ENCODE results near the gene ACOT12.
"Not testable (repeated sequence)": the region's sequence is repeated elsewhere in the genome, so short reads cannot be mapped to it uniquely, and the experiment has no call there.

The ACOT12 gene

GRCh38 chr5:81338213-81338612, 55.7 kb downstream of the ACOT12 start:
- not testable (repeated sequence) for DNase-seq (ENCODE audit: low read depth)

- DNase-seq (ENCODE audit: low read depth) = no peak
Observed at GRCh38 chr5:81337803-81338202, 56.1 kb downstream of the ACOT12 start.

GRCh38 chr5:81336556-81336955, 57.4 kb downstream of the ACOT12 start:
- no peak for DNase-seq (ENCODE audit: low read depth)

DNA sequence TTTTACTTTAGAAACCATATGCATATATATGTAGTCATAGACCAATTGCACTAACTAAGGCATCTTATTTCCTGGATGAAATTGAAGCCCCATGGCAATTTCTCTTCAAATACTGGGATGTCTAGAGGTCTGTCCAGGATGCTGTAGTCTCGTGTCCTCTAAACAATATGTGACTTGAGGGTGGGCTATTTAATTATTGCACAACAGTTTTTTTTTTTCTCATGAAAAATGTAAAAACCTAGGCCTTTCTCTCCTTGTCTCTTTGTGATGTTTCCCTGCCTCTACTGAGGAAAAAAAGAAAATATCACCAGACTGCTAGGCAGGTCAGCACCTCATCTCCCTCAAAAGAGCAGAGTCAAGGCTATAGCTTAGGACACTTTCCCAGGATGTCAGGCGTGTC, 58.0 kb downstream of the ACOT12 start:
- no peak for DNase-seq (ENCODE audit: low read depth)

DNA sequence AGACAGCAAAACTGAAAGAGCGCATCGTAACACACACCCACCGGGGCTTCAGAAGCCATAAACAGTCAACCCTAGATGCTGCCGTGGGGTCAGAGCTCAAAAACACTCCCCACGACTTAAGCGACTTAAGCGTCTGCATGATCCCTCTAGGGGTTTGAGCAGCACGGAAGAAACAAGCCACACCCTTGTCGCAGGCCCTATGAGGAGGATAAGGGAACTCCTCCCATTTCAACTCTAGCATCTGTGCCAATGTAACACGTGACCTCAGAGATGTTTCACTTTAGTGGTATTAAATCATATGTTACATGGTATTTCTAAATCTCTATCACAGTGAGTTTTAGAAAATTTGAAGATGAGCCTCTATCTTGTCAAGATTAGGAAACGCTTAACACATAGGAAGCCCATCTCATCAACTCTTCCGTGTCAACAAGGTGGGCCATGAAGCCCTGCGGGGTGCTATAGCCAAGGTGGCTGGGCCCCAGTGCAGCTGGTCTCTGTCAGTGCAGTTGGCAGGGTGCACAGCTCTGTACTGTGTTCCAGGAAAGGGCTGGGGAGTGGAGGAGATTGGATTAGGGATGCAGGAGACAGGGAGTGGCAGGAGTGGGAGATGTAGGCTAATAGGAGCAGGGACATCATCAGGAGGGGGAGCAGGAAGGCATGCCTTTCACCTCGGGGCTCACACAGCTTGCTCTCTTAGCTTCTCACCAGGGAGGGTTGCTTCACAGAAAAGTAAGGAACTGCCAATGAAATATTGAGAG, 59.5 kb downstream of the ACOT12 start:
- DNase-seq (ENCODE audit: low read depth) = no peak

DNA sequence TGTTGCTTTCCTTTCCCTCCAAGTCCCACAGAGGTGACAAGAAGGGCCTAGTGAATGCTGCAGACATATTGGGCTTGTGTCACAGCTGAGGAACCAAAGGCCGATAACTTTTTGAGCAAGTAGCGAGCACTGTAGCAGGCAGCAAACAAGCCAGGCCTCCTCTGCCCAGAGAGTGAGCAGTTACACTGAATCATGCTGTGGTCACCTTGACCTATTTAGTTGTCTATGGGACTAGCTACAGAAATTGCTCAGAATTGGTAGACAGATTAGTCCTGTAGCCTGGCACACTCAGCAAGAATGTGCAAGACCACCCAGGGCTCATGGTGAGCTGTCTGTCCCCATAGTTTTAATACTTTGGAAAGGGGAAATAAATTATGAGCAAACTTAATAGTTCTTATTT, 67.4 kb downstream of the ACOT12 start:
- no peak for DNase-seq (ENCODE audit: low read depth)

- DNase-seq (ENCODE audit: low read depth) = no peak
Observed at GRCh38 chr5:81317536-81317935, 76.4 kb downstream of the ACOT12 start.

- no peak for DNase-seq (ENCODE audit: low read depth)
Observed at GRCh38 chr5:81316571-81316970, 77.4 kb downstream of the ACOT12 start.

DNA sequence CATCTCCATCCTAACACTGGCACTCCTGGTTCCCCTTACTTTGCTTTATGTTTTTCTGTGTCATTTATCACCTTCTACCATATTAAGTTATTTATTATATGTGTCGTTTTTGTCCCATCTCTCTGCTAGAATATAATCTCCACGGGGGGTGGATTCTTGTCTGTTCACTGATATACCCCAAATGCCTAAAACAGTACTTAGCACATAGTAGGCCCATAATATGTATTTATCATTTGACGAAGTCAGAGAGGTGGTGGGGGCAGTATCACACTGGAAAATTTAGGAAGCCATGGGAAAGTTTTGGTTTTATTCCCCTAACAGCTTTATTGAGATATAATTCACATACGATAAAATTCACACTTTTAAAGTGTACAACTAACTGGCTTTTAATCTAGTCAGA, 78.1 kb downstream of the ACOT12 start:
- no peak for DNase-seq (ENCODE audit: low read depth)

GRCh38 chr5:81315336-81315735, 78.6 kb downstream of the ACOT12 start:
- peak; percentile 16 for DNase-seq (ENCODE audit: low read depth)

- no peak for DNase-seq (ENCODE audit: low read depth)
Observed at GRCh38 chr5:81314581-81314980, 79.4 kb downstream of the ACOT12 start.

DNA sequence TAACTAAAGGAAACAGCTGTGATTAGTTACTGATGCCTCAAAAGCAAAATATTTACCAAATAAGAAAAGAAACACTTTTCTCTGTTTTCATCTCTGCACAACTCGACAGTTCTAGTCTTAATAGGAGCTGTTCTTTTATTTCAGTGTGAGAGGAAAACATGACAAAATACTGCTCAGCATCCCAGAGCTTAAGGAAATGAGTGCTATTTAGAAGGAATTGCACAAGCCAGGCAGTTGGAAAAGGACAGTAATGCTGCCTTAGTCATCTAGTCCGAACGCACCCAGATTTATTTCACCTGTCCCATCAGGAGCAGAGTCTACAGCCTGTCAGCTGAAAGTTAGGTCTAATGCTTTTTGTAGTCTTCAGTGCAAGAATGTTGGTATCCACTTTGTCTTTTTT, 80.2 kb downstream of the ACOT12 start:
- DNase-seq (ENCODE audit: low read depth) = no peak

DNA sequence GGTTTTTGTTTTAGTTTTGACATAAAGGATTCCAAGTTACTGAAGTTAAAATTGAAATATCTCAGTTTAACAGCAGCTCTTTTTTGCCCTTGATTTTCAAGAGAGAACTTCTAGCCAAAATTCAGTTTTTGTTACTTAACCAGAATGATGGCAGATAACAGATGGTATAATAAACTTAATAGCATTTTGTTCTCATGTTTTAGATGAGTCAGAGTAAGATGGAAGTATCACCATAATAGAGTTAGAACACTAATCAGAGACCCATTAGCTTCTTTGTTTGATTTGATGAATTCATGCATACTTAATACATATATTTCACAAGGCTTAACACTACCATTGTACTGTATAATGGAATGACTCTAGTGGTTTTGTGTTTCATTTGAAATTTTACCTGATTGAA, 80.7 kb downstream of the ACOT12 start:
- DNase-seq (ENCODE audit: low read depth) = no peak

- DNase-seq (ENCODE audit: low read depth) = no peak
Observed at GRCh38 chr5:81310402-81311063, 83.4 kb downstream of the ACOT12 start.

DNA sequence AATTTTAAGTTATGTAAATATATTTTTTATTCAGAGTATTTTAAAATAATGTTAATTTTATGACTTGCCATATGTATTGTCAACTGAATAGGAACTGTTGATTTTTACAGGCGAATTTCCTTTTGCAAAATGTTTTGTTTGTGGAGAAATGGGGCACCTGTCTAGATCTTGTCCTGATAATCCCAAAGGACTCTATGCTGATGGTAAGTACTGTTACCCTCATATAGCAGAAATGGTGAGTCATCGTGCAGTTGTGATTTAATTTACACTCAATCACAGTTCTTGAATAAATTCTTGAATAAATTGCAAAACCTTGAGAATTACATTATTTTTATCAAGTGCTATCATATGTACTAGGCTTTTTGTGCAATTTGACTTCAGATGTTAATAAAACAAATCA, 85.1 kb downstream of the ACOT12 start:
- no peak for DNase-seq (ENCODE audit: low read depth)

GRCh38 chr5:81305785-81306184, 88.1 kb downstream of the ACOT12 start:
- no peak for DNase-seq (ENCODE audit: low read depth)

GRCh38 chr5:81303563-81303962, 90.4 kb downstream of the ACOT12 start:
- no peak for DNase-seq (ENCODE audit: low read depth)

DNA sequence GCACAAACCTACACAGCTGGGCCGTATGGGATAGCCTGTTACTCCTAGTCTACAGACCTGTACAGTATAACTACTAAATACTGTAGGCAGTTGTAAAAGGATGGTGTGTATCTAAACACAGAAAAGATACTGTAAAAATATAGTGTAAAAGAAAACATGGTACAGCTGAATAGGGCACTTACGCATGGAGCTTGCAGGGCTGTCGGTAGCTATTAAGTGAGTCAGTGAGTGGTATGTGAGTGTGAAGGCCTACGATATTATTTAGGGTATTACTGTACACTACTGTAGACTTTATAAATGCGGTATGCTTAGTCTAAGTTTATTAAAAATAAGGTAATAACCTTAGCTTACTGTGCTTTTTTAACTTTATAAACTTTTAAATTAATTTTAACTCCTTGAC, 91.3 kb downstream of the ACOT12 start:
- DNase-seq (ENCODE audit: low read depth) = no peak

DNA sequence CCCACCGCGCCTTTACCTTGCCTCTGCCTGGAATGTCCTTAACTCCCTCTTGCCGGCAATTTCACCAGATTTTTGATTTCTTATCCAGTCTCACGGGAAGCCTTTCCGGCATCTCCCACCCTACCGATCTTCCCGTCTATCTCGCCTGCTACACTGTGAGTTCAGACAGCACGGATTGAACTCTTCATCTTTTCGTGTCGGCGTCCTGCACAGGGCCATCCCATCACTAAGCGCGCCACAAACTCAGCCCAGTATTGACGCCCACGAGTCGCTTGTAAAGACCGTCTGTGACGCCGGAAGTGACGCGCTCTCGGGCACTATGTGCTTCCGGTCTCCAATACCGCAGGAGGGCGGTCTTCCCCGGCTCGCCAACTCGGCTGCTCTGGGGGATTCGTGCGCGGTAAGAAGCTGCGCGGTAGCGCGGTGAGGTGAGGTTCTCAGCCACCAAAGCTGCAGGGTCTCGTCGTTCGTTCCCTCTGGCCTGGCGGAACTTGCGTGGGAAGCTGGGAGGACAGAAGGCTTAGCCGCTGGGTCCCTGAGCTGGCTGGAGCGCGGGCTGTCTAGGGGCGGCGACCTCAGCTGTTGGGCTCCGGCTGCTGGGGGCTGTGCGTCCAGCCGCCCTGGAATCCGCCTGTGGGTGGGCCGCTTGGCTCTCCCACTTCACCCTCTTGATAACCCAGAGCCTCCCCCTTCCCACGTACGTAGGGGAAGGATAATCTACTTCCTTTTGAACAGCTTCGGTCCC, 92.5 kb downstream of the ACOT12 start, which contains the start of gene ZCCHC9:
Gene ZCCHC9, plus strand, starts transcription at position 317 of the 745 bp plus-strand sequence. CDS start 3,171 bp downstream, outside the sequence.
- DNase-seq (ENCODE audit: low read depth) = peak; percentile 90

- no peak for DNase-seq (ENCODE audit: low read depth)
Observed at GRCh38 chr5:81300921-81301270, 93.0 kb downstream of the ACOT12 start.

DNA sequence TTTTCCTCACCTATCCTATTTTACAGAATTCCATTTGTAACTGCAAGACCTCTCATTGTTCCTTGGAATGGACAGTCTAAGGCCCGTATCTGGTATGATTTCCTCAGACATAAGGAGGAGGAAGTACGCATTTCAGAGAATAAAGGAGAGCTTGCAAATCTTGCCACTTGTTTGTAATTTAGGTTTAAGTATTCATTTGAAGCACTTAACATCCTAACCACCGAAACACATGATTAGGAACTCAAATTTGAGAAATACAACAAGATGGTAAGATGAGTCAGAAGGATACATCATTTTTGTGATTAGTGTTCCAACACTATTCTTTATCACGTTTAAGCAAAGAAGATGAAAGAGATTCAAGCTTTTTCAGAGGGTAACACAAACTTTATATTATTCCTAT, 96.4 kb downstream of the ACOT12 start:
- no peak for DNase-seq (ENCODE audit: low read depth)

DNA sequence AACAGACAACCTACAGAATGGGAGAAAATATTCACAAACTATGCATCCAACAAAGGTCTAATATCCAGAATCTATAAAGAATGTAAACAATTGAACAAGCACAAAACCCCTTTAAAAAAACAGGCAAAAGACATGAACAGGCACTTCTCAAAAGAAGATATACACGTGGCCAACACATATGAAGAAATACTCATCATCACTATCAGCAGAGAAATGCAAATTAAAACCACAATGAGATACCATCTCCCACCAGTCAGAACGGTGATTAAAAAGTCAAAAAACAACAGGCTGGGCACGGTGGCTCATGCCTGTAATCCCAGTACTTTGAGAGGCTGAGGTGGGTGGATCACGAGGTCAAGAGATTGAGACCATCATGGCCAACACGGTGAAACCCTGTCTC, 99.9 kb downstream of the ACOT12 start:
- DNase-seq (ENCODE audit: low read depth) = not testable (repeated sequence)

- no peak for DNase-seq (ENCODE audit: low read depth)
Observed at GRCh38 chr5:81292130-81292529, 101.8 kb downstream of the ACOT12 start.
